HG03432 (cell line): ENCODE measurements around the gene DMBX1.
A peak's percentile ranks its signal among the peaks of the same experiment; 100 is the strongest.

ENCODE experiments used
- ATAC-seq: cut with Tn5 transposase; IDR thresholded peaks from one replicate; pipeline ENCODE4 v1.9.1; 2021; ENCODE audit warnings: mild to moderate bottlenecking, moderate library complexity; ENCODE audit not compliant: unreplicated experiment

DMBX1 gene

DNA sequence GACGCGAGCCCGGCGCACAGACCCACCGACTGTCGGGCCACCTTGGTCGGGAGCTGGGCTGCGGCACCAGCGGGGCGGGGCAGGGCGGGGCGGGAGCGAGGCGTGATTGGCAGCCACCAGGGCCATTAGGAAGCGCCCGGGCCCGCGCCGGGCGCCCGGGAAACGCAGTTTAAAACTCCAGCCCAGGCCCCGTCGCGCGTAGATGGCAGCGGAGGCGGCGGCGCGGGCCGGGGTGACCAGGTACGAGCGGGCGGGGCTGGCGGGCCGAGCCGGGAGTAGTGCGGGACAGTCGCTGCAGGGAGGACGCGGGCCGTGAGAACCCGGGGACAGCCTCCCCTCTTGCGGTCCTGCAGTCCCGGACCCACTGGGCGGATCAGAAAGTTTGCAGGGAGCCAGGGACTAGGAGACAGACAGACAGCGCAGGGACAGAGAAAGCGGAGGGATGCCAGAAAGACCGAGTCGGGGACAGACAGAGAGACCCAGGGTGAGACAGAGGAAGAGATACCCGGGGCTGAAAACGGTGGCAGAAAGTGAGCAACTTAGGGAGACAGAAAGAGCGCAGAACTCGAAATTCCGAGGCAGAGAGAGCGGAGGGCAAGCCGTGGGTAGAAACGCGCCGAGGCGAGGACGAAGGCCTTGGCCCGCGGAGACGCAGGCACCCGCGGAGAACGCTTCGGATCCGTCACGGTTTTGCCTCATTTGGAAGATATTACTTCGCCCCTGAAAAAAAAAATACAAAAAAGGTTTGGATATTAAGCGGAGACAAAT, at the start of gene DMBX1:
Gene DMBX1, plus strand, starts transcription at position 199 of the 768 bp plus-strand sequence. CDS start 17,175 bp downstream, outside the sequence.
- no peak for ATAC-seq

GRCh38 chr1:46440478-46440877, 49.2 kb upstream of the DMBX1 start:
- no peak for ATAC-seq

GRCh38 chr1:46442317-46443161, 47.1 kb upstream of the DMBX1 start:
- peak; percentile 78 for ATAC-seq

DNA sequence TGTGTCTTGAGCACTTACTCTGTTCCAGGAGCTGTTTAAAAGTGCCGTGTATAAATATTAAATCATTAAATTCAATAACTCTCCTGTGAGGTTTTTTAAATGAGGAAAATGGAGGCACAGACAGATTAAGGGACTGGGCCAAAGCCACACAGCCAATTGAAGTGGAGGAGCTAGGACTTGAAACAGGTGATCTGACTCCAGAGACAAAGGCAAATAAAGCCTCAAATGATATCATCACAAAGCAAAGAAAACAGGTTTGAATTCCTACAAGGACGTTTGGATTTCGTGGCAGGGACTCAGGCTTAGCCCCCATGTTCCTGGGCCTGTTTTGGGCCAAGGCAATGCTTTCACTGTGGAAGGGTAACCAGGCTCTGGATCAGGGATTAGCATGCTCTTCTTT, 45.2 kb upstream of the DMBX1 start:
- no peak for ATAC-seq

DNA sequence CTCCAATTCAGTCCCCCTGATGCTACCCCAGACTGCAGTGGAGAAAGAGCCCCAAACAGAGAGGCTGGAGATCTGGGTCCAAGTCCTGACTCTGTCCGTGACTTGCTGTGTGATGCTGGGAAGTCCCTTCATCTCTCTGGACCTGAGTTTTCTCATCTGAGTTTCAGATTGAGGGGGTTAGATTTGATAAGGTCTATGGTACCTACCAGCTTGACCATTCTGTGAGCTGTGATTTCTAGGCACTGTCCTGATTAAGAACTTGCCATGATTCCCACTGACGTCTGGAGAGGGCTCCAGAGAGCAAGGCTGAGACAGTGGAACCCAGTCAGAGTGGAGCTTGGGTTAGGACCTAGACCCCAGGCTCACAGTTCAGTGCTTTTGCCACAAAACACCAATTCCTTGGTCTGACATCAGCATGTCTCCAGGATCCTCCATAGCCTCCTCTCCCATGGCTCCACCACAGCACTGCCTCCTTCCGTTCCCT, 43.8 kb upstream of the DMBX1 start:
- ATAC-seq: no peak

GRCh38 chr1:46446646-46447498, 42.8 kb upstream of the DMBX1 start:
- peak; percentile 41 for ATAC-seq

DNA sequence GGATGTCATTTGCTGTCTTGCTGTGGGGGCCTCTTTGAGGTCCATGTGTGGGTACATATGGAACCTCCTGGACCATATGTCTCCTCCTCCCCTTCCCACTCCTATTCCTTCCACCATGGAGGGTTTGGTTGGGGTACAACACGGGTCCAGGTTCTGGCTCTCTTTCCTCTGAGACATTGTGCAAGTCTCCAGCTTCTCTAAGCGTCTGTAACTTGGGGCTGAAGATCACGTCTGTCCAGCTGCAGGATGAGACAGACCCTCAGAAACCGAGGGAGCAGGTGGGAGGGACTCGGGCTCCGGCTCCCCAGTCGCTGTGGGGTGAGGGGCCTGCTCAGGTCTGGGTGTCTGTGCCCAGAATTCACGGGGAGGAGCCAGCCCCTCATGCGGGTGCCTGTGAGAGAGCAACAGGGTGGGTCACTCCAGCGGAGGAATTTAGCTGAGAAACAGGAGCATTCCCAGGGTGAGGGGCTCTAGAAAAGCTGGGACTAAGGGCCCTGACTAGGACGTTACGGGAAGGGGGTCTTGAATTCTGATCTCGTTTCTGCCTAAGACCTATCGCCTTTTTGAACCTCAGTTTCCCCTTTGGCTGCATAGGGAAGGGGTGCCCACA, 42.0 kb upstream of the DMBX1 start:
- no peak for ATAC-seq

- ATAC-seq: no peak
Observed at GRCh38 chr1:46448109-46448911, 41.3 kb upstream of the DMBX1 start.

DNA sequence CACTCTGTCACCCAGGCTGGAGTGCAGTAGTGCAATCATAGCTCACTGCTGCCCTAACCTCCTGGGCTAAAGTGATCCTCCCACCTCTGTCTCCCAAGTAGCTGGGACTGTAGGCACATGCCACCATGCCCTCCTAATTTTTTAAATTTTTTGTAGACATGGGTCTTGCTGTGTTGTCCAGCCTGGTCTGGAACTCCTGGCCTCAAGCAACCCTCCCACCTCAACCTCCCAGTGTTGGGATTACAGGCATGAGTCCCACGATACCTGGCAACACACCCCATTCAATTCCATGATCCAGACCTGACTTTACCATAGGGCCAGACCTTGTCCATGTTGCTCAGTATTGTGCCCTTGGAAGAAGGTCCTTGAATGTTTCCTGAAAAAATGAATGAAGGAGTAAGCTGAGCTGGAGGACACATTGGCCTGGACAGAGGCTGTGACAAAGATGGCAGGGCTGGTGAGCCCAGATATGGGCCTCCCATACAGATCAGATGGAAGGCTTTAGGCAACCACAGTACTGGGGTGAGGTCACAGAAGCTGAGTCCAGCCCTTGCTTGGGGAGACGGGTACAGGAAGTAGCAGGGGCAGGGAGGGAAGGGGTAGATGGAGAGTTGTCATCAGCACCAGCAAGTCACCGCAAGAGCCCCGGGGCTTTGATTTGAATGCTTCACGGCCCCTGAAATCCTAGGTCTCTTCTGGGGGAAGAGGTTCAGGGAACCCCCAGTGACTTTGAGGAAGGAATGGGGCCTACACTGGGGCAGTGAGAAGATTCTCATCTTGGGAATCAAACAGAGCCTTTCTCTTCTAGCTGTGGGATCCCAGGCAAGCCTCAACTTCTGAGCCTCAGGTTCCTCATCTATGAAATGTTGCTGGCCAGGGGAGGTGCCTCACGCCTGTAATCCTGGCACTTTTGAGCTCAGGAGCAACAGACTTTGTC, 40.1 kb upstream of the DMBX1 start:
- ATAC-seq: no peak

DNA sequence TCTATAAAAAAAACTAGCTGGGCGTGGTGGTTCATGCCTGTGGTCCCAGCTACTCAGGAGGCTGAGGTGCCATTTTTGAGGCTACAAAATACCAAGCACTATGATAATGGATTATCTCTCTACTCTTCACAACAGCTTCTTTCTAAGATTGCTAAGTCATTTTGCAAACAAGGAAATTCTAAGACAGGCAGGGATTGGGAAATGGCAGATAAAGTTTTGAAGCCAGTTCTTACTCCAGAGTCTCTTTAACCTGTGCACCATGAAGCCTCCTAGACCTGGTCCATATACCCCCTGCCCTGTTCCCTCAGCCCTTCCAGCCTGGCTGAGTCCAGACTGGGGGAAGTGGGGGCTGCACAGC, 39.5 kb upstream of the DMBX1 start:
- ATAC-seq: no peak

- ATAC-seq: no peak
Observed at GRCh38 chr1:46451948-46452930, 37.4 kb upstream of the DMBX1 start.

DNA sequence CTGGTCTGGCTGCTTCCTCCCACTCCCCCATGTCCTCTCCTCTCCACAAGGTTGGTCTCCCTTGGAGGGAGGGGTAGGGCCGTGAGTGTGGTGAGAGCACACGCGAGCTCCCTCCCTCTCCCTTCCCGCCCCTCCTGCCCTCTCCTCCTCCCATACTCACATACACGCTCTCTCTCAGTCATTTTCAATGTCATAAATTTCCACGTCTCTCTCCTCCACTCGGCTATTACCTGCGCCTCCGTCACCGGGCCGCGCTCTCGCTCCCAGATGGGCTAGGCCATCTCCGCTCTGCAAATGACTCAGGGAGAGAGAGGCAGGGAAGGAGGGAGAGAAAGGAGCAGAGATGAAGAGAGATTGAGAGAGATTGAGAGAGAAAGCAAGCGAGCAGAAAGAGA, 36.7 kb upstream of the DMBX1 start:
- ATAC-seq: no peak

- ATAC-seq: no peak
Observed at GRCh38 chr1:46453449-46453848, 36.2 kb upstream of the DMBX1 start.

GRCh38 chr1:46455951-46456350, 33.7 kb upstream of the DMBX1 start:
- ATAC-seq: no peak

DNA sequence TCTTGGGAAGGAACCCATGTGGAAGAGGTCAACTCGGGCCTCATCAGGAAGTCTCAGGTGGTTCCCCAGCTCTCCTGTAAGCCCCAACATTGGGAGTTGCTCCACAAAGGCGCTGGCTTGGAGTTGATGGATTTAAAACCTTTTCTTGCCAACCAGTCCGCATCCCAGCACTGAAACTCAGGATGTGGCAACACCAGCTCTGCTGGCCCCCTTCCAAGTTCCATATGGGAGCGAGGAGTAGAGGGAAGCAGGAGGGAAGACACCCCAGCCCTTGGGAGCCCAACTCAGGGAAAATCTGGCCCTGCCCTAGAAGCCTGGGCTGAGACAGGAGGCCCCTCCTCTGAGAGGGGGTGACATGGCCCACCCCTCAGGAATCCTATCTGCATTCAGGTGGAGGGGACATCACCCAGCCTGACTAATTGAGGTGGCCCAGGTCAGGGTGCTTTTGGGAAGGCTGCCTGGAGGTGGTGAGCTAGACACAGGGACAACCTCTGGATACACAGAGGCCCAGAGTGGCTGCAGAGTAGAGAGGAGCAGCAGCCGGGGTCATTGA, 33.1 kb upstream of the DMBX1 start:
- ATAC-seq: no peak

GRCh38 chr1:46457178-46457577, 32.5 kb upstream of the DMBX1 start:
- ATAC-seq: no peak

GRCh38 chr1:46458190-46458589, 31.4 kb upstream of the DMBX1 start:
- no peak for ATAC-seq
